ENCODE measurements around the gene SERF1B.
"Not testable (repeated sequence)": the region's sequence is repeated elsewhere in the genome, so short reads cannot be mapped to it uniquely, and the experiment has no call there.

GRCh38 chr5:70025106-70025844, at the start of gene SERF1B:
- TF ChIP-seq CTCF (conservative IDR thresholded peaks at IDR 0.05; ENCODE audit: low read length); EZH2phosphoT487 (IDR thresholded peaks at IDR 0.05; ENCODE audit: borderline replicate concordance, low read depth, low read length): not testable (repeated sequence)

Measured in OCI-LY7 (cell line).